Measurements from ENCODE around the gene ATP10B.

The ATP10B gene

GRCh38 chr5:160646033-160646432 lies 206.0 kb downstream of the ATP10B start:
- H3K36me3 ChIP-seq: no peaks in the 10 kb centered on the region
- no peaks in the 10 kb centered on the region for H3K9me3 ChIP-seq (ENCODE audit: severe bottlenecking)
- DNase-seq: no peak
- TF ChIP-seq CTCF (IDR thresholded peaks at IDR 0.05; ENCODE audit: low read depth, low read length): no peak
- no peak overlapping the region for H3K4me3 ChIP-seq (ENCODE audit: low read depth, low read length)
- H3K27me3 ChIP-seq (ENCODE audit: insufficient read depth, low read depth, severe bottlenecking): peaks cover 75% of the 10 kb centered on the region
- H3K27ac ChIP-seq: no peak overlapping the region

- H3K27me3 ChIP-seq (ENCODE audit: insufficient read depth, low read depth, severe bottlenecking): peaks cover 84% of the 10 kb centered on the region
- no peak for DNase-seq
- no peak overlapping the region for H3K4me3 ChIP-seq (ENCODE audit: low read depth, low read length)
- no peaks in the 10 kb centered on the region for H3K9me3 ChIP-seq (ENCODE audit: severe bottlenecking)
- H3K27ac ChIP-seq: no peak overlapping the region
- H3K36me3 ChIP-seq: no peaks in the 10 kb centered on the region
- no peak for TF ChIP-seq CTCF (IDR thresholded peaks at IDR 0.05; ENCODE audit: low read depth, low read length)
These were observed 208.3 kb downstream of the ATP10B start for GRCh38 chr5:160643616-160644240.

- Histone ChIP-seq H3K36me3 (no peaks in the 10 kb centered on the region), H3K27ac (no peak overlapping the region), H3K27me3 (ENCODE audit: insufficient read depth, low read depth, severe bottlenecking) (peaks cover 79% of the 10 kb centered on the region), H3K9me3 (ENCODE audit: severe bottlenecking) (no peaks in the 10 kb centered on the region), H3K4me3 (ENCODE audit: low read depth, low read length) (no peak overlapping the region)
- no peak for DNase-seq
- no peak for TF ChIP-seq CTCF (IDR thresholded peaks at IDR 0.05; ENCODE audit: low read depth, low read length)
These were observed 210.6 kb downstream of the ATP10B start for GRCh38 chr5:160641405-160641804.

GRCh38 chr5:160640406-160640805 lies 211.6 kb downstream of the ATP10B start:
- no peaks in the 10 kb centered on the region for H3K9me3 ChIP-seq (ENCODE audit: severe bottlenecking)
- H3K36me3 ChIP-seq: no peaks in the 10 kb centered on the region
- no peak for TF ChIP-seq CTCF (IDR thresholded peaks at IDR 0.05; ENCODE audit: low read depth, low read length)
- no peak for DNase-seq
- H3K27ac ChIP-seq: no peak overlapping the region
- H3K4me3 ChIP-seq (ENCODE audit: low read depth, low read length): no peak overlapping the region
- peaks cover 83% of the 10 kb centered on the region for H3K27me3 ChIP-seq (ENCODE audit: insufficient read depth, low read depth, severe bottlenecking)

GRCh38 chr5:160638161-160638742 lies 213.8 kb downstream of the ATP10B start:
- H3K4me3 ChIP-seq (ENCODE audit: low read depth, low read length): no peak overlapping the region
- H3K9me3 ChIP-seq (ENCODE audit: severe bottlenecking): no peaks in the 10 kb centered on the region
- H3K27ac ChIP-seq: no peak overlapping the region
- H3K27me3 ChIP-seq (ENCODE audit: insufficient read depth, low read depth, severe bottlenecking): peaks cover 80% of the 10 kb centered on the region
- no peak for TF ChIP-seq CTCF (IDR thresholded peaks at IDR 0.05; ENCODE audit: low read depth, low read length)
- no peak for DNase-seq
- no peaks in the 10 kb centered on the region for H3K36me3 ChIP-seq

Data from WERI-Rb-1 (cell line).